ENCODE data around the gene TRIM71.
"Not testable (repeated sequence)": the region's sequence is repeated elsewhere in the genome, so short reads cannot be mapped to it uniquely, and the experiment has no call there.

Gene TRIM71

GRCh38 chr3:32895701-32896100 lies 77.9 kb downstream of the TRIM71 start:
- DNase-seq, result no peak

- no peak for DNase-seq
Measured at GRCh38 chr3:32896143-32896542, 78.3 kb downstream of the TRIM71 start.

GRCh38 chr3:32897001-32897601 lies 79.3 kb downstream of the TRIM71 start:
- DNase-seq, result no peak

GRCh38 chr3:32897981-32898623 lies 80.3 kb downstream of the TRIM71 start:
- no peak for DNase-seq

- DNase-seq, result no peak
Measured at GRCh38 chr3:32899265-32899664, 81.5 kb downstream of the TRIM71 start.

GRCh38 chr3:32901005-32901932 lies 83.5 kb downstream of the TRIM71 start:
- no peak for DNase-seq

- DNase-seq, result peak; percentile 55 to 69
Measured at GRCh38 chr3:32902887-32903371, 85.1 kb downstream of the TRIM71 start.

GRCh38 chr3:32903953-32904352 lies 86.2 kb downstream of the TRIM71 start:
- DNase-seq, result no peak

- no peak for DNase-seq
Measured at GRCh38 chr3:32909999-32910398, 92.2 kb downstream of the TRIM71 start.

- DNase-seq, result no peak
Measured at GRCh38 chr3:32910954-32911353, 93.2 kb downstream of the TRIM71 start.

GRCh38 chr3:32912046-32912445 lies 94.2 kb downstream of the TRIM71 start:
- DNase-seq, result no peak

GRCh38 chr3:32913790-32914446 lies 96.1 kb downstream of the TRIM71 start:
- no peak for DNase-seq

- no peak for DNase-seq
Measured at GRCh38 chr3:32919920-32920319, 102.1 kb downstream of the TRIM71 start.

- DNase-seq, result no peak
Measured at GRCh38 chr3:32922078-32922477, 104.3 kb downstream of the TRIM71 start.

- no peak for DNase-seq
Measured at GRCh38 chr3:32930161-32930560, 112.4 kb downstream of the TRIM71 start.

GRCh38 chr3:32931273-32931672 lies 113.5 kb downstream of the TRIM71 start:
- DNase-seq, result not testable (repeated sequence)

GRCh38 chr3:32934150-32934742 lies 116.4 kb downstream of the TRIM71 start:
- DNase-seq, result no peak

- no peak for DNase-seq
Measured at GRCh38 chr3:32937331-32937730, 119.5 kb downstream of the TRIM71 start.

GRCh38 chr3:32939531-32940284 lies 121.9 kb downstream of the TRIM71 start:
- not testable (repeated sequence) for DNase-seq

GRCh38 chr3:32940726-32941125 lies 122.9 kb downstream of the TRIM71 start:
- DNase-seq, result no peak

GRCh38 chr3:32945136-32945535 lies 127.3 kb downstream of the TRIM71 start:
- no peak for DNase-seq

GRCh38 chr3:32945598-32945997 lies 127.8 kb downstream of the TRIM71 start:
- not testable (repeated sequence) for DNase-seq

Data from activated T-cell treated with anti-CD3 and anti-CD28 coated beads, Interleukin-2, amount 50 U/mL, for 48 hours (primary cell).